Epithelial cell of proximal tubule (primary cell): Measurements from ENCODE around the gene KCNQ1. TPM values are rescaled to one million over a fixed set of nuclear protein-coding genes. Genes with fewer than 3 reads are reported as not detected.

Experiments used
- DNase-seq: peaks from one replicate; pipeline ENCODE4 v3.0.0-alpha.2; 2011; ENCODE audit warnings: low read depth
- H3K4me3 ChIP-seq: 2 replicates; pipeline ENCODE4 v1.5.1; 2011; ENCODE audit warnings: low read depth, mild to moderate bottlenecking, low read length
- CTCF ChIP-seq: conservative IDR thresholded peaks from 2 replicates; pipeline ENCODE4 v1.5.1; 2012; ENCODE audit warnings: low read depth, mild to moderate bottlenecking, low read length
- total RNA-seq: library from RNA; depleted of rRNA; stranded (reverse); fragments of >200 nt; gene quantifications from 2 replicates; pipeline ENCODE4 v1.2.3, GENCODE V29; 2015

Gene KCNQ1
- total RNA-seq, 1 donor from 2014 or later = 0.46 TPM

GRCh38 chr11:2738551-2739431, 294.0 kb downstream of the KCNQ1 start:
- H3K4me3 ChIP-seq = no peak overlapping the region
- no peak for DNase-seq
- TF ChIP-seq CTCF = no peak

GRCh38 chr11:2739531-2740274, 294.9 kb downstream of the KCNQ1 start:
- no peak for DNase-seq
- no peak overlapping the region for H3K4me3 ChIP-seq
- TF ChIP-seq CTCF = no peak

- no peak for DNase-seq
- TF ChIP-seq CTCF = no peak
- no peak overlapping the region for H3K4me3 ChIP-seq
Measured at GRCh38 chr11:2740275-2740940, 295.6 kb downstream of the KCNQ1 start.

- H3K4me3 ChIP-seq = no peak overlapping the region
- TF ChIP-seq CTCF = no peak
- DNase-seq = no peak
Measured at GRCh38 chr11:2741006-2741376, 296.2 kb downstream of the KCNQ1 start.

GRCh38 chr11:2741377-2742131, 296.7 kb downstream of the KCNQ1 start:
- no peak for TF ChIP-seq CTCF
- no peak overlapping the region for H3K4me3 ChIP-seq
- DNase-seq = no peak

- H3K4me3 ChIP-seq = no peak overlapping the region
- no peak for DNase-seq
- TF ChIP-seq CTCF = no peak
Measured at GRCh38 chr11:2742201-2742600, 297.4 kb downstream of the KCNQ1 start.
